22Rv1 (cell line): ENCODE data around the gene APBB1.

ENCODE experiments used
- H3K27ac ChIP-seq: fragments of 450-650 bp; 2 replicates; pipeline ENCODE4 v1.5.1; 2017
- ZFX ChIP-seq: fragments of 450-650 bp; IDR thresholded peaks from 2 replicates; pipeline ENCODE4 v1.6.1; 2017; ENCODE audit warnings: antibody characterized with exemption, borderline replicate concordance
- TF ChIP-seq, protein P1 (sequence below): fragments of 450-650 bp; IDR thresholded peaks from 2 replicates; pipeline ENCODE4 v1.5.1; 2017; ENCODE audit warnings: mild to moderate bottlenecking

Gene APBB1

DNA sequence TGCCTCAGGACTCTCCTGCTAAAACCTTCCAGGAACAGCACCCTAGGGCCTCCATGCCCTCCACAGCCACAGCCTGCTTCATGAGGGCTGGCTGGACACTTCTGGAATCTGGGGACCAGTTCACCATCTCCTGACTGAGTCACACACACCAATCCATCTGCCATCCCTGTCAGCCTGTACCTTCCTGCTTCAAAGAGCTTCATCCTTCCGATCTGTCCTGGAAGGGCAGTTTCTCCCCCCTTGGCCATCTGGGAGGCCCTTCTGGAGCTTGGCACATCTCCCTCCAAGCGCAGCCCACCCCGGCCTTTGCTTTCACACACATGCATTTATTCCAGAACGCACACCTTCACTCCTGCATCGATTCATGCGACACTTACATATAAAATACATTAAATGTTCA, 13.0 kb downstream of the APBB1 start:
- no peak for TF ChIP-seq ZFX
- TF ChIP-seq, protein P1, sequence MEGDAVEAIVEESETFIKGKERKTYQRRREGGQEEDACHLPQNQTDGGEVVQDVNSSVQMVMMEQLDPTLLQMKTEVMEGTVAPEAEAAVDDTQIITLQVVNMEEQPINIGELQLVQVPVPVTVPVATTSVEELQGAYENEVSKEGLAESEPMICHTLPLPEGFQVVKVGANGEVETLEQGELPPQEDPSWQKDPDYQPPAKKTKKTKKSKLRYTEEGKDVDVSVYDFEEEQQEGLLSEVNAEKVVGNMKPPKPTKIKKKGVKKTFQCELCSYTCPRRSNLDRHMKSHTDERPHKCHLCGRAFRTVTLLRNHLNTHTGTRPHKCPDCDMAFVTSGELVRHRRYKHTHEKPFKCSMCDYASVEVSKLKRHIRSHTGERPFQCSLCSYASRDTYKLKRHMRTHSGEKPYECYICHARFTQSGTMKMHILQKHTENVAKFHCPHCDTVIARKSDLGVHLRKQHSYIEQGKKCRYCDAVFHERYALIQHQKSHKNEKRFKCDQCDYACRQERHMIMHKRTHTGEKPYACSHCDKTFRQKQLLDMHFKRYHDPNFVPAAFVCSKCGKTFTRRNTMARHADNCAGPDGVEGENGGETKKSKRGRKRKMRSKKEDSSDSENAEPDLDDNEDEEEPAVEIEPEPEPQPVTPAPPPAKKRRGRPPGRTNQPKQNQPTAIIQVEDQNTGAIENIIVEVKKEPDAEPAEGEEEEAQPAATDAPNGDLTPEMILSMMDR = no peak

GRCh38 chr11:6405052-6405667, 13.7 kb downstream of the APBB1 start:
- no peak overlapping the region for H3K27ac ChIP-seq

More for the DNA sequence above, 13.0 kb downstream of the APBB1 start:
- H3K27ac ChIP-seq = no peak overlapping the region

GRCh38 chr11:6404342-6405051, 14.4 kb downstream of the APBB1 start:
- TF ChIP-seq, protein P1 = no peak
- no peak for TF ChIP-seq ZFX
- no peak overlapping the region for H3K27ac ChIP-seq

More at GRCh38 chr11:6405052-6405667, 13.7 kb downstream of the APBB1 start:
- TF ChIP-seq ZFX = no peak
- TF ChIP-seq, protein P1 = no peak

- H3K27ac ChIP-seq = no peak overlapping the region
- no peak for TF ChIP-seq ZFX
These were observed 15.4 kb downstream of the APBB1 start for GRCh38 chr11:6403539-6403938.

GRCh38 chr11:6402561-6402981, 16.3 kb downstream of the APBB1 start:
- TF ChIP-seq, protein P1 = no peak
- TF ChIP-seq ZFX = no peak
- H3K27ac ChIP-seq = no peak overlapping the region

GRCh38 chr11:6402061-6402470, 16.8 kb downstream of the APBB1 start:
- TF ChIP-seq, protein P1 = no peak
- TF ChIP-seq ZFX = no peak
- no peak overlapping the region for H3K27ac ChIP-seq

DNA sequence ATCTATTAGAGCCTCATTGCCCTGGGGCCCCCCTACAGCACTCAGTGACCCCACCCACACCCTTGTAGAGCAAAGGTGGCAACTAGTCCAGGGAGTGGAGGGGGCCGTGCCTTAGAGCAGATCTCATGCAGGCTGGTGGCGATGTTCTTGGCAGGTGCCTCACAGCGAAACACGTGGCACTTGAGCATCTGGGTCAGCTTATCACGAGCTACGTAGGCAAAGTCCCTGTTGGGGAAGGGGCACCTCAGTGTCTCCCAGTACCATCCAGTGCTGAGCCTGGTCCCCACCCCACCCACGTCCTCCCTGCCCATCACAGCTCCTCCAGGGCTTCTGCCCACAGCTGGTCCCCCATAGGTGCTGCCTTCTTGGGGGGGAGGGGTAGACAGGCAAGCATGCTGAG, 17.4 kb downstream of the APBB1 start:
- TF ChIP-seq, protein P1 = no peak
- no peak for TF ChIP-seq ZFX
- H3K27ac ChIP-seq = no peak overlapping the region
